ENCODE measurements around the gene CDCA4.

DNA sequence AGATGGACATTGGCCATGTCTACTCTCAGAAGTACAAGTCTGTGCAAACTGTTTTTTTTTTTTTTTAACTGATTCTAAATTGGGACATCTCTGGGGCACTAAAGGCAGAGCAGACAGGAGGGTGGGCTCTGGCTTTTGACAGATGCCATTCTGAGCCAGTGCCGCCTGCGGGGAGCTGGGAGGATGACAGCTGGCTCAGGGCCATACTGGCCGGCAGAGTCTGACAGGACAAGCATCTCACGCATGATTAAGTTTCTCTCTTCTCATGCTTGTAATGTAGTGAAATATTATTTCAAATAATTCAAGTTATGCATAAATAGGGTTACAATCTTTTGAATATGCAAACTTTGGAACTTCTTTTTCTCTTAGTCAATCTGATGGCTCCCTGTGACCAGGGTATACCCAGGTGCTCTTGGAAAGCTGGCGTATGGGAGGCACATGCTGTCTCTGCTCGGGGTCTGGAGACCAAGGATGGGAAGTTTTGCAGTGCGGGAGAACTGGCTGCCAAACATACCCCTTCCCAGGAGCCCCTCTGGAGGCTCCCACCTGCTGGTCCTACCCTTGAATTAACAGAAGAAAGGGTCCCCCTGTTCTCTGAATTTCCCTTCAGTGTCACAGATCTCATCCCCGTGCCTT, 7.6 kb downstream of the CDCA4 start:
- no peak for TF ChIP-seq RAD21 (conservative IDR thresholded peaks at IDR 0.05 in 1 of 2, IDR thresholded peaks at IDR 0.05 in 1 of 2)
- no peak for TF ChIP-seq POLR2A (IDR thresholded peaks at IDR 0.05; ENCODE audit: low read length)
- TF ChIP-seq CEBPB (IDR thresholded peaks at IDR 0.05): no peak
- TF ChIP-seq BHLHE40 (IDR thresholded peaks at IDR 0.05; ENCODE audit: low read depth, low read length): no peak
- TF ChIP-seq FOSB (CRISPR knock-in tag; IDR thresholded peaks at IDR 0.05): no peak
- TF ChIP-seq RNF2 (IDR thresholded peaks at IDR 0.05; ENCODE audit: borderline replicate concordance, low read depth): no peak
- TF ChIP-seq, protein P1, sequence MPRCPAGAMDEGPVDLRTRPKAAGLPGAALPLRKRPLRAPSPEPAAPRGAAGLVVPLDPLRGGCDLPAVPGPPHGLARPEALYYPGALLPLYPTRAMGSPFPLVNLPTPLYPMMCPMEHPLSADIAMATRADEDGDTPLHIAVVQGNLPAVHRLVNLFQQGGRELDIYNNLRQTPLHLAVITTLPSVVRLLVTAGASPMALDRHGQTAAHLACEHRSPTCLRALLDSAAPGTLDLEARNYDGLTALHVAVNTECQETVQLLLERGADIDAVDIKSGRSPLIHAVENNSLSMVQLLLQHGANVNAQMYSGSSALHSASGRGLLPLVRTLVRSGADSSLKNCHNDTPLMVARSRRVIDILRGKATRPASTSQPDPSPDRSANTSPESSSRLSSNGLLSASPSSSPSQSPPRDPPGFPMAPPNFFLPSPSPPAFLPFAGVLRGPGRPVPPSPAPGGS (IDR thresholded peaks at IDR 0.05): no peak
- TF ChIP-seq JUN (IDR thresholded peaks at IDR 0.05): no peak
- TF ChIP-seq, protein P2, sequence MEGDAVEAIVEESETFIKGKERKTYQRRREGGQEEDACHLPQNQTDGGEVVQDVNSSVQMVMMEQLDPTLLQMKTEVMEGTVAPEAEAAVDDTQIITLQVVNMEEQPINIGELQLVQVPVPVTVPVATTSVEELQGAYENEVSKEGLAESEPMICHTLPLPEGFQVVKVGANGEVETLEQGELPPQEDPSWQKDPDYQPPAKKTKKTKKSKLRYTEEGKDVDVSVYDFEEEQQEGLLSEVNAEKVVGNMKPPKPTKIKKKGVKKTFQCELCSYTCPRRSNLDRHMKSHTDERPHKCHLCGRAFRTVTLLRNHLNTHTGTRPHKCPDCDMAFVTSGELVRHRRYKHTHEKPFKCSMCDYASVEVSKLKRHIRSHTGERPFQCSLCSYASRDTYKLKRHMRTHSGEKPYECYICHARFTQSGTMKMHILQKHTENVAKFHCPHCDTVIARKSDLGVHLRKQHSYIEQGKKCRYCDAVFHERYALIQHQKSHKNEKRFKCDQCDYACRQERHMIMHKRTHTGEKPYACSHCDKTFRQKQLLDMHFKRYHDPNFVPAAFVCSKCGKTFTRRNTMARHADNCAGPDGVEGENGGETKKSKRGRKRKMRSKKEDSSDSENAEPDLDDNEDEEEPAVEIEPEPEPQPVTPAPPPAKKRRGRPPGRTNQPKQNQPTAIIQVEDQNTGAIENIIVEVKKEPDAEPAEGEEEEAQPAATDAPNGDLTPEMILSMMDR (IDR thresholded peaks at IDR 0.05): no peak
- TF ChIP-seq EP300 (IDR thresholded peaks at IDR 0.05): no peak
- TF ChIP-seq KDM1A (IDR thresholded peaks at IDR 0.05; ENCODE audit: low read depth): no peak

Measured in A549 (cell line).